ENCODE results near the gene TNFRSF1B.

TNFRSF1B gene

GRCh38 chr1:12209495-12209832 is 42.7 kb downstream of the TNFRSF1B start:
- Histone ChIP-seq H3K9me3 (ENCODE audit: control insufficient read depth, insufficient read depth, low read depth, low read length) (no peaks in the 10 kb centered on the region), H3K27ac (ENCODE audit: extremely low read depth, low read depth, low read length) (no peak overlapping the region), H3K36me3 (ENCODE audit: control insufficient read depth in 2 of 2, insufficient read depth in 1 of 2, low read length in 2 of 2) (no peaks in the 10 kb centered on the region), H3K4me1 (ENCODE audit: control insufficient read depth, insufficient read depth, low read length) (no peaks in the 10 kb centered on the region), H3K4me3 (ENCODE audit: low read depth, low read length) (no peak overlapping the region)
- TF ChIP-seq ZNF19 (tag by site-specific recombination; IDR thresholded peaks at IDR 0.05; ENCODE audit: low read depth) (no peak), ZNF768 (tag by site-specific recombination; IDR thresholded peaks at IDR 0.05) (no peak), ZBTB17 (tag by site-specific recombination; IDR thresholded peaks at IDR 0.05) (no peak), ZNF266 (tag by site-specific recombination; IDR thresholded peaks at IDR 0.05; ENCODE audit: low read depth) (no peak), ZNF335 (tag by site-specific recombination; conservative IDR thresholded peaks at IDR 0.05) (no peak), ZNF394 (tag by site-specific recombination; IDR thresholded peaks at IDR 0.05; ENCODE audit: borderline replicate concordance) (no peak), ZNF324 (tag by site-specific recombination; IDR thresholded peaks at IDR 0.05) (no peak), ZNF544 (tag by site-specific recombination; IDR thresholded peaks at IDR 0.05) (no peak), ZNF433 (tag by site-specific recombination; IDR thresholded peaks at IDR 0.05; ENCODE audit: low read depth) (no peak), MZF1 (tag by site-specific recombination; IDR thresholded peaks at IDR 0.05; ENCODE audit: borderline replicate concordance) (no peak), ZNF558 (tag by site-specific recombination; IDR thresholded peaks at IDR 0.05) (no peak), ZNF473 (tag by site-specific recombination; IDR thresholded peaks at IDR 0.05) (no peak), ZNF311 (tag by site-specific recombination; IDR thresholded peaks at IDR 0.05; ENCODE audit: borderline replicate concordance) (no peak), ZNF514 (tag by site-specific recombination; IDR thresholded peaks at IDR 0.05) (no peak), ZNF24 (tag by site-specific recombination; IDR thresholded peaks at IDR 0.05) (no peak), ZIC2 (tag by site-specific recombination; IDR thresholded peaks at IDR 0.05) (no peak), KLF7 (tag by site-specific recombination; IDR thresholded peaks at IDR 0.05; ENCODE audit: borderline replicate concordance) (no peak)
- TF ChIP-seq, protein P1, sequence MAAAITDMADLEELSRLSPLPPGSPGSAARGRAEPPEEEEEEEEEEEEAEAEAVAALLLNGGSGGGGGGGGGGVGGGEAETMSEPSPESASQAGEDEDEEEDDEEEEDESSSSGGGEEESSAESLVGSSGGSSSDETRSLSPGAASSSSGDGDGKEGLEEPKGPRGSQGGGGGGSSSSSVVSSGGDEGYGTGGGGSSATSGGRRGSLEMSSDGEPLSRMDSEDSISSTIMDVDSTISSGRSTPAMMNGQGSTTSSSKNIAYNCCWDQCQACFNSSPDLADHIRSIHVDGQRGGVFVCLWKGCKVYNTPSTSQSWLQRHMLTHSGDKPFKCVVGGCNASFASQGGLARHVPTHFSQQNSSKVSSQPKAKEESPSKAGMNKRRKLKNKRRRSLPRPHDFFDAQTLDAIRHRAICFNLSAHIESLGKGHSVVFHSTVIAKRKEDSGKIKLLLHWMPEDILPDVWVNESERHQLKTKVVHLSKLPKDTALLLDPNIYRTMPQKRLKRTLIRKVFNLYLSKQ (tag by site-specific recombination; IDR thresholded peaks at IDR 0.05; ENCODE audit: borderline replicate concordance): no peak
- TF ChIP-seq, protein P2, sequence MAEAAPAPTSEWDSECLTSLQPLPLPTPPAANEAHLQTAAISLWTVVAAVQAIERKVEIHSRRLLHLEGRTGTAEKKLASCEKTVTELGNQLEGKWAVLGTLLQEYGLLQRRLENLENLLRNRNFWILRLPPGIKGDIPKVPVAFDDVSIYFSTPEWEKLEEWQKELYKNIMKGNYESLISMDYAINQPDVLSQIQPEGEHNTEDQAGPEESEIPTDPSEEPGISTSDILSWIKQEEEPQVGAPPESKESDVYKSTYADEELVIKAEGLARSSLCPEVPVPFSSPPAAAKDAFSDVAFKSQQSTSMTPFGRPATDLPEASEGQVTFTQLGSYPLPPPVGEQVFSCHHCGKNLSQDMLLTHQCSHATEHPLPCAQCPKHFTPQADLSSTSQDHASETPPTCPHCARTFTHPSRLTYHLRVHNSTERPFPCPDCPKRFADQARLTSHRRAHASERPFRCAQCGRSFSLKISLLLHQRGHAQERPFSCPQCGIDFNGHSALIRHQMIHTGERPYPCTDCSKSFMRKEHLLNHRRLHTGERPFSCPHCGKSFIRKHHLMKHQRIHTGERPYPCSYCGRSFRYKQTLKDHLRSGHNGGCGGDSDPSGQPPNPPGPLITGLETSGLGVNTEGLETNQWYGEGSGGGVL (tag by site-specific recombination; IDR thresholded peaks at IDR 0.05): no peak
- TF ChIP-seq, protein P3, sequence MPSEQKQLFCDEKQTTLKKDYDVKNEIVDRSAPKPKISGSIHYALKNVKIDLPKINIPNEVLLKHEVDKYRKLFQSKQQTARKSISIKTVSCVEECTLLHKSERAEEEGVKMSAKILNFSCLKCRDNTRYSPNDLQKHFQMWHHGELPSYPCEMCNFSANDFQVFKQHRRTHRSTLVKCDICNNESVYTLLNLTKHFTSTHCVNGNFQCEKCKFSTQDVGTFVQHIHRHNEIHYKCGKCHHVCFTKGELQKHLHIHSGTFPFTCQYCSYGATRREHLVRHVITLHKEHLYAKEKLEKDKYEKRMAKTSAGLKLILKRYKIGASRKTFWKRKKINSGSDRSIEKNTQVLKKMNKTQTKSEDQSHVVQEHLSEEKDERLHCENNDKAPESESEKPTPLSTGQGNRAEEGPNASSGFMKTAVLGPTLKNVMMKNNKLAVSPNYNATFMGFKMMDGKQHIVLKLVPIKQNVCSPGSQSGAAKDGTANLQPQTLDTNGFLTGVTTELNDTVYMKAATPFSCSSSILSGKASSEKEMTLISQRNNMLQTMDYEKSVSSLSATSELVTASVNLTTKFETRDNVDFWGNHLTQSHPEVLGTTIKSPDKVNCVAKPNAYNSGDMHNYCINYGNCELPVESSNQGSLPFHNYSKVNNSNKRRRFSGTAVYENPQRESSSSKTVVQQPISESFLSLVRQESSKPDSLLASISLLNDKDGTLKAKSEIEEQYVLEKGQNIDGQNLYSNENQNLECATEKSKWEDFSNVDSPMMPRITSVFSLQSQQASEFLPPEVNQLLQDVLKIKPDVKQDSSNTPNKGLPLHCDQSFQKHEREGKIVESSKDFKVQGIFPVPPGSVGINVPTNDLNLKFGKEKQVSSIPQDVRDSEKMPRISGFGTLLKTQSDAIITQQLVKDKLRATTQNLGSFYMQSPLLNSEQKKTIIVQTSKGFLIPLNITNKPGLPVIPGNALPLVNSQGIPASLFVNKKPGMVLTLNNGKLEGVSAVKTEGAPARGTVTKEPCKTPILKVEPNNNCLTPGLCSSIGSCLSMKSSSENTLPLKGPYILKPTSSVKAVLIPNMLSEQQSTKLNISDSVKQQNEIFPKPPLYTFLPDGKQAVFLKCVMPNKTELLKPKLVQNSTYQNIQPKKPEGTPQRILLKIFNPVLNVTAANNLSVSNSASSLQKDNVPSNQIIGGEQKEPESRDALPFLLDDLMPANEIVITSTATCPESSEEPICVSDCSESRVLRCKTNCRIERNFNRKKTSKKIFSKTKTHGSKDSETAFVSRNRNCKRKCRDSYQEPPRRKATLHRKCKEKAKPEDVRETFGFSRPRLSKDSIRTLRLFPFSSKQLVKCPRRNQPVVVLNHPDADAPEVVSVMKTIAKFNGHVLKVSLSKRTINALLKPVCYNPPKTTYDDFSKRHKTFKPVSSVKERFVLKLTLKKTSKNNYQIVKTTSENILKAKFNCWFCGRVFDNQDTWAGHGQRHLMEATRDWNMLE (tag by site-specific recombination; conservative IDR thresholded peaks at IDR 0.05; ENCODE audit: low read depth): no peak
- ChIA-PET POLR2A (interaction anchor here (1.2 kb wide), 1 partner anchor 85 kb away, joined by 4 read pairs; no protein-coding TSS in a partner anchor), CTCF (interaction anchor here (0.6 to 8.1 kb wide), 8 partner anchors 19 to 412 kb away, joined by 3 to 300 read pairs (median 4); no protein-coding TSS in a partner anchor)

Data from HEK293 (cell line).